ENCODE data around the gene PTPRN2.
"Not testable (repeated sequence)": the region's sequence is repeated elsewhere in the genome, so short reads cannot be mapped to it uniquely, and the experiment has no call there.

Gene PTPRN2

GRCh38 chr7:157500989-157501540 lies 1086.6 kb downstream of the PTPRN2 start:
- DNase-seq = not testable (repeated sequence)

- DNase-seq = no peak
Measured at GRCh38 chr7:157500171-157500960, 1087.3 kb downstream of the PTPRN2 start.

- no peak for DNase-seq
Measured at GRCh38 chr7:157499835-157500153, 1087.8 kb downstream of the PTPRN2 start.

GRCh38 chr7:157499121-157499834 lies 1088.3 kb downstream of the PTPRN2 start:
- DNase-seq = no peak

GRCh38 chr7:157498657-157499056 lies 1089.0 kb downstream of the PTPRN2 start:
- DNase-seq = no peak

- no peak for DNase-seq
Measured at GRCh38 chr7:157497744-157498651, 1089.6 kb downstream of the PTPRN2 start.

GRCh38 chr7:157497367-157497743 lies 1090.3 kb downstream of the PTPRN2 start:
- DNase-seq = no peak

GRCh38 chr7:157496416-157497275 lies 1091.0 kb downstream of the PTPRN2 start:
- DNase-seq = no peak

- no peak for DNase-seq
Measured at GRCh38 chr7:157495594-157495993, 1092.0 kb downstream of the PTPRN2 start.

- no peak for DNase-seq
Measured at GRCh38 chr7:157495177-157495553, 1092.5 kb downstream of the PTPRN2 start.

GRCh38 chr7:157494506-157495176 lies 1093.0 kb downstream of the PTPRN2 start:
- no peak for DNase-seq

GRCh38 chr7:157493776-157494175 lies 1093.8 kb downstream of the PTPRN2 start:
- no peak for DNase-seq

GRCh38 chr7:157493017-157493416 lies 1094.6 kb downstream of the PTPRN2 start:
- DNase-seq = no peak

- no peak for DNase-seq
Measured at GRCh38 chr7:157490465-157490912, 1097.1 kb downstream of the PTPRN2 start.

GRCh38 chr7:157489870-157490269 lies 1097.8 kb downstream of the PTPRN2 start:
- DNase-seq = not testable (repeated sequence)
